CD4-positive, alpha-beta T cell treated with Interleukin-6 for 4 hours (primary cell): ENCODE measurements around the gene TJP2.
"Not testable (repeated sequence)": the region's sequence is repeated elsewhere in the genome, so short reads cannot be mapped to it uniquely, and the experiment has no call there.

Experiments
- DNase-seq: peaks from one replicate; pipeline ENCODE4 v3.0.0-alpha.2; 2020; ENCODE audit warnings: mixed read lengths

TJP2 gene

DNA sequence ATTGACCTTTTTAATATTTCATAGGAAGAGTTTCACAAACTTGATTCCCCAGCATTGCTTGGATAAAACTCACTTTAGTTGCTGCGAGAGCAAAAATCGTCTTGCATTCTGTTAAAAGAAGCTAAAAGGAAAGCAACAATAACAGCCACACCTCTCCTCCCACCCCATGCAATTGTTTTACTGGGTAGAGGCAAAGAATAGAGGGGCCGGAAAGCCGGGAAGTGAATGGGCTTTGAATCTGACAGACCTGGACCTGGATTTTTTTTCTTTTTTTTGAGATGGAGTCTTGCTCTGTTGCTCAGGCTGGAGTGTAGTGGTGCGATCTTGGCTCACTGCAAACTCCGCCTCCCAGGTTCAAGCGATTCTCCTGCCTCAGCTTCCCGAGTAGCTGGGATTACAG lies 9.5 kb upstream of the TJP2 start:
- not testable (repeated sequence) for DNase-seq

DNA sequence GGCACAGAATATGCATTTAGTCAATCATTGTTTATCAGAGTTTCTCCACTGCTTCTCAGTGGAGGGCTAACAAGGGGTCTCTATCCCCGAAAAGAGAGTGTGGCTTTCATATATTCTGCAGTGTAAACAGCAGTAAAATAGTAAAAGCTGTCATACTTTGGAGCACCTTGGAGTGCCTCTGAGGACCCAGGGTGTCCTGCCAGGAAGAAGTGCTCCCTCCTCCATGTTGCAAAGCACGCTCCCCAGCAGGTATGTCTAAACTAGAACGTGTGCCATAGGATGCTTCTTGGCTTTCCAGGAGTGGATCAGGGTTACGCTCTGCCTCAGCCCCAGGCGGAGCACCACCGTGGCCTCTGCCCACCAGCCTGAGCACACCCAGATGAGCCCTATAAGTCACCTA lies 8.5 kb upstream of the TJP2 start:
- no peak for DNase-seq

DNA sequence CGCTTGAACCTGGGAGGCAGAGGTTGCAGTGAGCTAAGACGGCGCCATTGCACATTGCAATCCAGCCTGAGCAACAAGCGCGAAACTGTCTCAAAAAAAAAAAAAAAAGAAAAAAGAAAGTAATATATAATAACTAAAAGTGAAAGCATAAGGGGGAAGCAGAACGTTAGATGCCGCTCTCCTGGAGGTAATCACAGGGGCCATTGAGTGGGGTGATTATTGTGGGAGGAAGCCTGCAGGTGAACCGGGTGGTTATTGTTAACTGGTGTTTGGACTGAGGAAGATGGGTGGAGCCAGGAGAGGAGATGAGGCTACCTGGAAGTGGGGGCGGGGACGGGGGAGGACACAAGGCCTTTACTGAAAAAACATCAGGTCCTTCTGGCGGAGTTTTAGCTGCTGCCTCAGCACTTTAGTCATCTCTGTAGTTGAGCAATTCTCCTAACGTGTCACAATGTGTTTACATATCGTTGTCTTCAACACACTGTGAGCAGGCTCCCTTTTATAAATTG lies 5.3 kb upstream of the TJP2 start:
- DNase-seq: peak; percentile 67

DNA sequence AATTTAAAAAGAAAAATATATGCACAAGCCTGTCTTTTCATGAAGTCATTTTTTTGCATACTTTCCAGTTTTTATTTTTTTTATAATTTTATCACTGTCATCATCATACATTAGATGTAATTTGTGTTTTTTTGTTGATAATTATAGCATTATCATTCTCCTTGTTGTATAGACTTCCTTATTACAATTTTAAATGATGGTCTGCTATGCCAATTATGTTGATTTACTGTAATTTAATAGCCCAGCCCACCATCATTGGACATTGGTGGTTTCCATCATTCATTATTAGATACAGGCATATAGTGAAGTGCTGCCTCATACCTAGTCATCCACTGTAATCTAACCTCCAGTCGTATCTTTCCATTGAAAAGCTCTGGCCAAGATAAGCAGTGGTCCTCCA lies 3.8 kb upstream of the TJP2 start:
- DNase-seq: no peak

DNA sequence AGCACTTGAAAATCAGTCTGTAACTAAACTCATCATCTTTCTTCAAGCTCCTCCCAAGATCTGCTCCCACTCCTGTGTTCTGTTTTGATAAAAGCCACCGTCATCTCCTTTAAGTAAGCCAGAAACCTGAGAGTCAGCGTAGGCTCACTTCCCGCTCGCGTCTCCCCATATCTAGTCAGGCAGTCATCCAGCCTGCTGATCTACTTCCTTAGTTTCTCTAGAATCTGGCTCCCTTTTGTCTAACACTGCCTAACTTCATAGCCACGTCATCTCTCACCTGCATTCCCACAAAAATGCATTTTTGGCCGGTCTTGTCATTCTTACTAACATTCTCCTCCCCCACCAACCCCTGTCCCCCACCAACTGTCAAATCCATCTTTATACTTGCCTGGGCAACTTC lies 3.0 kb upstream of the TJP2 start:
- DNase-seq: no peak

DNA sequence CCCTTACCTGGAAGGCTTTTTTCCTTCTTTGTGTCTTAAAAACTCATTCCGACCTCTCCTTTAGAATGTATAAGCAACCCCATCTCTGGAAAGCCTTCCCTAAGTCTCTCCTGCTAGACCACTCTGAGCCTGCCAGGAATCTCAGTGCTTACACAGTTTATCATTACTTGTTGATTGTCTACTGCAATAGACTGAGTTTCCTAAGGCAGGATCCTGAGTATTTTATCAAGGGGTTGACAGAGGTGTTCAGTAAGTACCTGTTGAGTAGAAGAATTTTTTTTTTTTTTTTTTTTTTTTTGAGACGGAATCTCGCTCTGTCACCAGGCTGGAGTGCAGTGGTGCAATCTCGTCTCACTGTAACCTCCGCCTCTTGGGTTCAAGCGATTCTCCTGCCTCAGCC lies 2.6 kb upstream of the TJP2 start:
- no peak for DNase-seq

DNA sequence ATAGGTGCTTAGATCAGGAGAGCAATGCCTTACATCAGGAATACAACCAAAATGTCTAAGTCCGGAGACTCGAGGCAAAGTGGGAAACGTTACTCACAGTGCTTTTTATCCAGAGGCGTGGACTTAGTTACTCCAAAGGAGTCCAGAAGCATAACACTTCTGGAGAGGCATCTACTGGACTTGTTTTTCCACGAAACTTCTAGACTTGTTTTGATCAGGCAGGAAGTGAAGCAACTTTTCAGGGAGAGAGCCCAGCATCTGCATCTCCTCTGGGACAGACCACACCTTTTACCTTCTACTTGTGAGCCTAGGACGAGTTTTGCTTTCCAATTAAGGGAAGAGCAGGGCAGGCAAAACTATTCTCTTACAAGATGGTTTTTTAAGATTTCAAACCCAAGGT lies 1.2 kb upstream of the TJP2 start:
- DNase-seq: no peak

DNA sequence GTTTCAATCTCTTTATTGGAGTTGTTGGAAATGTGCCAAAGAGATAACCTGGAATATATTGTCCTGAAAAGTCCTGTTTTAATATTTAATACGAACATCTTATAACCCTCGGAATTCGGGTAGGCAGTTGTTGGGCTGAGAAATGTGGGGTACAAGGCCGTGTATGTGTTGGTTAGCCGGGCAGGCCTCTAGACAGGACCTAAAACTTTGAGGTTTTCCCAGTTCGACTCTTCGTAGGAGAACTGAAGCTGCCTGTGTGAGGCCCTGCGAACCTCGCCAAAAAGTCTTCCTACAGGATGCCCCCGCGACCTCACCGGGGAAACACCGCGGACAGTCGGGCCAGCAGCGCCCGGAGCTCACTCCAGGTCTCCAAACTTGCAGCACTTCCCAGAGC lies 583 bp upstream of the TJP2 start:
- DNase-seq: no peak

DNA sequence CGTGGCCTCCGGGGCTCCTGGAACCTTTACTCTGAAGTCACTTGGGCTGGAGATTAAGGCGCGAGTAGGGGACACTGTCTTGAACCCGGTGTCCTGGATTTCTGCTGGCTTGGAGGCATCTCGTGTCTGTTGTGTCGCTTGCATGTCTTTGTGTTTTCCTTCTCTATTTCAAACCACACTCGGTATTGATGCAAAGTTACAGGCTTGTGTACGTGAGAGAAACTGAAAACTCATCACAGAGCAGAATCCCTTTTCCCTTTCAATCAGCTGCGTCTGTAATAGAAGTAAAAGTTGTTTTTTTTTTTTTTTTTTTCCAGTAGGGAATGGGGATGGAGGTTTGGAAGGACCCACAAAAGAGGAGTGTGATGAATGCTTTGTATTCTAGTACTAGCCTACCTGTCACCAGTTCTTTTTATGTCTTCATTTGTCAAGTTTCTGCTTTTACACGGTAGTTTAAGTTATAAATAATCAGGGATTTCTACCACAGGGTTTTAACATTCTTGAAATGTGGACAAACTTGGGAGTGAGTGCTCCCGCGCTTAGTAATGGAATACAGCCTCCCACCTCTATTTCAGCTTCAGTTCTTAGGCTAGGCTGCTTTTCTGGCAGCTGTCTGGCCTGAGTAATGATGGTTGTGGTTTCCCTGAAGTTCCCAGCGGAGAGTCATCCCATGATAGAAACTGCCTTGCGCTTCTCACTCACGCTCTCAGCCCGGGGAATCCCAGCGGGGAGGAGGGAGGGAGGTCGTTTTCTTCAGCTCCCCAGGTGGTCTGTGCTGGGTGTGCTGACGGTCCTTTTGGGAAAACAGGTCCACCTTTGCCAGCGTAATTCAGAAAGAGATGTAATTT lies 763 bp downstream of the TJP2 start:
- DNase-seq: peak; percentile 20

DNA sequence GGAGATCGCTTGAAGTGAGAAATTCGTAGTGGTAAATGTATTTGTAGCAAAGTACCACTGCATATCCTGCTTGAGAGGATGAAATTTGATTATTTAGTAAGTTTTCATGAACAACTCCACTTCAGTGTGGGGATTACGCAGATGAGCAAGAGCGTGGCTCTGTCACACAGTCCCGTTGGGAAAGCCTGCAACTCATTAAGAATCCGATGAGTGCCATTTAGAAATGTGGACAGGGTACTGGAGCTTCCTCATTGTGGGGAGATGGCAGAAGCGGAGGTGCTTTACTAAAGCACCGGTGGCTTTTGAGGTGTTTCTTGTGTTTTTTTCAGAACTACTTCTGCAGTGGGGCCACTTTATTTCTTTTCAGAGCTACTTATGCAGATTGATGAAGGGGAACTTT lies 1.4 kb downstream of the TJP2 start:
- DNase-seq: no peak

DNA sequence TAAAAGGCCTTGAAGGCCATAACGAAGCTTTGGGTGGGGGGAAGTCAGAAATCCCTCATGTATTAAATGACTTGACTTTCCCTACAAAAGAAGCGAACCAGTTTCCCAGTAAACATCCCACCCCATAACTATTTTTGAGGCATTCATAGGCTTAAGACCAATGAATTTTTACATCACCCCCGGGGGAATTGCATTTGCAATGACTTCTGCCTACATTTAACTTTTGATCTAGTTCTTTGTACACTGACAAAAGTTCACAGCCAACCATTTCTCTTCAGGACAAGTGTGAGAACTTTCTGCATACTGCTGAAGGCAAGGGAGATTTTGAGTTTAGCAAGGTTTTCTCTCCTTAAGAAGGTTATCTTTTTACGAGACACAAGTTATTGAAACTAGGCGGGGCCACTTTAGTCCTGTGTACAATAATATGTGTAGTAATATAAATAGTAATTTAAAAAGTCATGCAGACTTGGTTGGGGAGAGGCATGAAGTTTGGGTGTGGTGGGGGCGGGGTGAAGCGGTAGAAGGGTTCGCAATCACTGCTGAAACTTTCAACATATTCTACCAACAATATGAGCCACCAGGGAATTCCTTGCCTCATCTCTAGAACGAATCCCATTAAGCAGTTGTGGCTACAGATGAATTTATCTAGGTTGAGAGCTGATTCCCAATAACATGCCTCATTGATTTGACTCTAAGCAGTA lies 2.5 kb downstream of the TJP2 start:
- DNase-seq: no peak

DNA sequence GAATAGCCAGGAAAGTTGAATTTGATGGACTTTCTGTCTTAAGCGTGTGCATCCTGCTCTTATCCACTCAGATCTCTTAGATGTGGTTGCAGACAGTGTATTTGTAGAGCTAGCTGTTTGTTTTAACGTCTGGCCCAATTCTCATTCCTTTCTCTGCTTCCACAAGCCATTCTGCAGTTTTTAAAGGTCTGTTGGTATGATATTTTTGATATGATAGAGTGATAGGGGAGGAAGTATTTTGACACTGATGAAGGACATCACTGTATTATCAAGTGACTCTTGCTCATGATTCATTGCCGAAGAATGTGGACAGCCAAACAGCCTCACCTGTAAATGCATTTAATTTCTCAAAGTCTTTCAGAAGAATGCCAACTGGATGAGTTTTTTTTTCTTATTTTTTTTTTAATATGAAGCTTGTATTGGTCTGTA lies 4.5 kb downstream of the TJP2 start:
- DNase-seq: no peak

DNA sequence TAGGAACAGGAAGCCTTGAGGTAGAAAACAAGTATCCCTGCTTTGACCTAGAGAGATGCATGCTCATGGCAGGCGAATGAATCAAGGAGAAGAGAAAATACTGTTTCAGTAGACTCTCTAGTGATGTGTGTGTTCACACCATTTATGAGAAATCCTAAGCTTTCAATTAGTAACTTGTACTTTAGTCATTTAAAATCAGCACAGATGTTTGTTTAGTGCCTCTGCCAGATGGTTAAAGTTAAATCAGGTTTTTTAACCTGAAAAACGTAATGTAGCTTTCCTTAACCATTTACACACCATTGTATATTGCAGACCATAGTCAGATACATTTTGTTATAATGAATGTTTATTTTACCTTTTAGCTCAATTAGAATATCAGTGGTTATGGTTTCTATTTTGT lies 5.0 kb downstream of the TJP2 start:
- no peak for DNase-seq

DNA sequence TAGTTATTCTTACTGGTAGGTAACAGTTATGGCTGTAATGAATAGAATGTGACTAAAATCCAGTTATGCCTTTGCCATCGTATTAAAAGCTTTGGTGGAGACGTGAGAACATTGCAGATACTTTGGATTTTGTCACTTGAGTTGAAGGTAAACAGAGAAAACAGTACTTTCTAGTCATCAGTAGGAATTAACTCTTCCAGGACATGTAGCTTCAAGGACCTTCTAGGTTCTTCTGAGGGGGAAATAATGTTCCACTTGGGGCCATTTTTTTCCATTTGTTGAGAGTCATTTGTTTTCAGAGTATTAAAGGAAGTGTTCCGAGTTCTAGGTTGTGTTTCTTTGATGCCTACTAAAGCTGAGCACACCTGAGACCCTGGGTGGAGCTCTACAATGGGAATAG lies 6.1 kb downstream of the TJP2 start:
- DNase-seq: no peak

DNA sequence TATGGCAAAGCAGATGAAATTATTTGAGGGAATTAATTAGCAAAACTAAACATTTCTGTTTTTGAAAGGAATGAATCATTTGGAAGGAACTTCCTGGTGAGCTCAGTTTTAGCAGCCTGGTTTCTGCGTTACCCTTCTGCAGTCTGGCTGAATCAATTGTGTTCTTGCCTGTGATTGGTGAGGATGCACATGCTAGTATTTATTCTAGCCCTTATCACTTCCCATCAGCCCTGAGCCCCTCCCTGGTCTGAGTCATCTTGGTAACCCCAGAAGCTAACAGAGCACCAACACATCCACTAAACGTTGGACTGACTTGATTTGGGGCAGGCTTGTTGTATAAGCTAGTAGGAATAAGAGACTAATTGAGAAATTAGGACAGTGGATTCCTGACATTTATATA lies 6.6 kb downstream of the TJP2 start:
- DNase-seq: peak; percentile 59

DNA sequence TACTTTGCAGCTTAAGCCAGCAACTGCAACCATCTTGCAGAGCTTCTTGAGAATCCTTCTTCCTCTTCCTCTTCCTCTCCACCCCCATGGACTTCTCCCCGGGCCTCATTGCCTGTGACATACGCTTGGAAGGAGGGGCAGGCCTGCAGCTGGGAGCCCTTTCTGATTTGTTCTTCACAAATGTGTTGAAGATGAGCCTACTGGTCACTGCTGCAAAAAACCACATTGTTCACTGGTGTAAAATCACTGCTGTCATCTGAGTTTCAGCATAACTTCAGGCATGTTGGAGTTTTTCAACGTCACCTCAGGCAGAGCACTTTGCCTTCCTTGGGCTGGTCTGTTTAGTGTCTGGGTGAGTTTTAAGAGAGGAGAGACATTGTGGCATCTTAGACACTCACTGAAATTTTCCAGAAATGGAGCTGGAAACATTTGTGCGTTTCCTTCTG lies 7.9 kb downstream of the TJP2 start:
- no peak for DNase-seq

DNA sequence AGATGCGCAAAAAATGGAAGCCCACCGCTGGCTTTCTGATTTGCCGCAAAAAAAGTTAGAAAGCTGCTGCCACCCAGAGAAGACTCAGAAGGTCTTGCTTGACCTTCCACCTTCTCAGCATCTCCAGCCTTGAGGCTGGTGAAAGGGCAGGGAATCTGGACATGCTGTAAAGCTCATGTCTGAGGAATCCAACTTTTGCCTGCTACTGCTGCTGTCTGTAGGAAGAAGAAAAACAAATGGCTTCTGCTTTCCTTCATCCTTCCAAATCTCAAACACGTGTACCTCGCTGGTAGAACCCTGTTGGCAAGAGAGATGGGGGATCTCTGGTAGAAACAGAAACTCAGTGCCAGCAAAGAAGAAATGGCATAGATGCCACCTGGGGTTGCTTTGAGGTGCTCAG lies 10.2 kb downstream of the TJP2 start:
- no peak for DNase-seq

DNA sequence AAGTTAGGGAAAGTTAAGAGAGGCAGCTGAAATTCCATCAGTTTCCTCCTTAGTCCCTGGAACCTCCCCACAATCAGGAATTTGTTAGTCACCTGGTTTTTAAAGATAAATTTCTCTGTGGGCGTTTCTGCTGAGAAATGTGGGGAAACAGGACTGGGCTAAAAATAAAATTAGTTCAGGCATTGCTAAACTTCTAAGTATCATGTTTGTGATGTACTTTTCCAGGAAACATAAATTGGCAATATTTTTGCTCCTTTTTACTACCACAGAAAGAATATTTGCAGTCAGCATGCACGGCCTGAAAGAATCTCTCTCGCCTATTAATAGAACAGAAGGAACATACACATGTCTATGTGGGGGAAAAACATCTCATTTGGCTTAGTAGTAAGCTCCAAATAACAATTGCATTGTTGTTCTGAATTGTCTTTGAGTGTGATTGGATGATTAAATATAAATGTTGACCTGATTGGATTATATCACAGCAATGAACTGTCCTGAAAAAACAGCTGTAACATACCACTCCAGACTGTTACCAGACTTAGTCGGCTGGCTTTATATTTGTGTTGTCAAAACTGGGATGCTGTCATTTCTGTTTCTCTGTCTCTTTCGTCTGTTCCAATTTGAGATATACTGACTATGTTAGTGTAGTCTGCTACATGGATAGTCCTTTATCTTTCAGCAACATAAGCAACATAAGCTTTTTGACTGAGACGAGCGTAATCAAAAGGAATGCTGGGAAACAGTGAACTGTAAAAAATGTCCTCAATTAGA lies 12.9 kb downstream of the TJP2 start:
- no peak for DNase-seq

DNA sequence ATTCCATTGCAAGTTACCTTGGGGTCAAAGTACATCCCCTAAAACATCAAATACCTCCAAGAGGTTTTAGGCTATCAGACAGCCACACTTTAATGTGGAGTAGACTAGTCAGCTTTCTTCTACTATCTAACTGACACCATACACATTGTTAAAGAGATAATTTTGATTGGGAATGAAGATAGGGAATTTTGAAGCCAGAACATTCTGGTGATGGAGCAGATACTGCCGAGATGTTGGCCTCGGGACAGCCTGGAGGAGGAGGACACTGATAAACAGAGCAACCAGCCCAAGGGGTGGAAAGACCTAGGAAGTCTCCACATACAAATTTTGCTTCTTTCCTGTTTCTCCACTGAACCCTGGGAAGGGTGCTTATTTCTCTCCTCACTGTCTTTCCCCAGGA lies 14.9 kb downstream of the TJP2 start:
- DNase-seq: no peak

DNA sequence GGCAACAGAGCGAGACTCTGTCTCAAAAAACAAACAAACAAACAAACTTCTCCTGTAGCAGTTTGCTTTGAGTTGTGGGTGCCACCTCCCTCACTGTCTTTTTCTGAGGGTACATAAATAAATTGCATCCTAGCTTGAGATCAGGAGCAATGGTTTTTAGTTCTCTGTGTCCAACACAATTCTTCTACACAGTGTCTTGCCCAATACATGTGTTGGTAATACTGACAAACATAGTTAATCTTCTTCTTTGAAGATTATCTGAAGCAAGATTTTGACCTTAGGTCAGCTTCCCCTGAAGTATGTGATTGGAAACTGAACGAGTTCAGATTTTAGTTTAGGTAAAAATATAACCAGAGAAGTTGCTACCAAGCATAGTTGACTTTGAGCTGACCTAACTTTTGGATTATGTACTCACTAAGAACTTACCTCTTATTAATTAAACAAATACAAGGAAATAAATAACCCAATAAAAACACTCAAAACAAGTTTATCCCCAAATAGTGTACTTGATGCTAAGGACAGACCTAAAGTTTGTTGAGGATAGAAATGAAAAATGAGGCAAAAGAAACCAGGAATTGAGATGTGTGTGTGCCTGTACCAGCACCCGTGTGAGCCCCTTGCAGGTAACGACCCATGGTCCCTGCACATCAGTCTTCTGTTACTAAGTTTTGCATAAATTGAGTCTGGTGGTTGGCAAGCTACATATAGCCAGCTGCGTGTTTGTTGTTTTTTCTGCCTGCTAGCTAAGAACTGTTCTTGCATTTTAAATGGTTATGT lies 16.2 kb downstream of the TJP2 start:
- no peak for DNase-seq

DNA sequence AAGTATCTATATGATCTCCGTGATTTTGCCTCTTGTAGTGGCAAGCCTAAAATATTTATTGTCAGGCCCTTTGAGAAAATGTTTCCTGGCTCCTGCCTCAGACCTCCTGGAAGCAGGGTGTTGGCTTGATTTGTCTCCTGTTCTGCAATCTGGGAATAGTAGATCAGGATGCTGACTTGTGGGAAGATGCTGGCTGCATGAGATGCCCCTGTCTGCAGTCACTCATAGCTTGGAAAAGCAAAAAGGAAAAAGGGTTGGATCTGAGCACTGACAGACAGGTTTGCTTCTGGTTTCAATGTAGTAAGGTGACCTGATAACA lies 16.7 kb downstream of the TJP2 start:
- no peak for DNase-seq

DNA sequence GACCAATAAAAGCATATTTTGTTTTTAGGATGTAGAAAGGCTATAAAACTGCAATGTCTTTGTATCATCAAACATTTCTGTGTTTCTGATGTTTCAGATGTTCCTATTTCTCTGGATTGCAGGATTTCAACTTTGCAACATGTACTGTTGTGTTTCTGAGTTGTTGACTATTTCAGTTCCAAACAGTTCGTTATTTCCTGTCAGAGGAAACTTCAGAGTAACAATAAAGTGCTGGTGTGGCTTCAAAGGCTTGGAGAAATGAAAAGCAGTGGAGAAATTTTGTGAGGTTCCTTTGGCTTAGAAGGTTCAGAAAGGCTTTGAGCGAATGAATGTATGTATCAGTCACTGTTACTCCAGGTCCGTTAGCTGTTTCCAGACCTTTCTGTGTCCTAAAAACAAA lies 17.2 kb downstream of the TJP2 start:
- DNase-seq: no peak

DNA sequence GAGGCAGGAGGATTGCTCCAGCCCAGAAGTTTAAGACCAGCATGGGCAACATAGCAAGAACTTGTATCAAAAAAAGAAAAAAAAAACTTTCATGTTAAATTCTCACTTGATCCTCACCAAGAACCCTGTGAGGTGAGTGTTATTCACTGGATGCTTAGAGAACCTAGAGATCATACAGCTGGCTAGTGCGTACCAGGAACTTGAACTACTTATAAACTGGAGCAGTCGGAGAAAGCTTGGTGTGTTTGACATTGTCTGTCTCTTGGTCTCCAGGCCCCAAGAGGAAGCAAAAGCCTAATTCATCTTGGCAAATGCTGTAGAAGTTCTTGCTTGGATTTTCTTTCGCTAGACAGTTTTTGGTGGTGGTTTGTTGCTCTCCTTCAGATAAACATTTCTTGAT lies 18.1 kb downstream of the TJP2 start:
- DNase-seq: no peak
